Peyer's patch (tissue), 4 donors: ENCODE data around the gene ATG7. TPM values are rescaled to one million over a fixed set of nuclear protein-coding genes. Genes with fewer than 3 reads are reported as not detected.
A peak's percentile ranks its signal among the peaks of the same experiment; 100 is the strongest.

Experiments
- DNase-seq, 3 donors: peaks; one replicate each; pipeline ENCODE4 v3.0.0-alpha.2; 2017 to 2019
- H3K27ac ChIP-seq, 4 donors: fragments of 200-600 bp; sonication (generic); one replicate each; pipeline ENCODE4 v1.5.1; 2016 to 2019
- H3K27me3 ChIP-seq, 2 donors: fragments of 200-600 bp; sonication (generic); one replicate each; pipeline ENCODE4 v1.5.1; 2019
- H3K36me3 ChIP-seq, 3 donors: fragments of 200-600 bp; sonication (generic); one replicate each; pipeline ENCODE4 v1.5.1; 2016 to 2019
- H3K4me1 ChIP-seq, 4 donors: fragments of 200-600 bp; sonication (generic); one replicate each; pipeline ENCODE4 v1.5.1; 2016 to 2019
- H3K4me3 ChIP-seq, 4 donors: fragments of 200-600 bp; sonication (generic); 1 replicate in 3 of 4; 2 replicates in 1 of 4; pipeline ENCODE4 v1.5.1; 2016 to 2019; ENCODE audit warnings: mild to moderate bottlenecking in 1 of 4
- H3K9me3 ChIP-seq, 4 donors: fragments of 200-600 bp; sonication (generic); one replicate each; pipeline ENCODE4 v1.5.1; 2016 to 2019; ENCODE audit warnings: mild to moderate bottlenecking in 1 of 4
- CTCF ChIP-seq, 6 experiments: fragments of 450-650 bp in 4 of 6; fragments of 200-600 bp in 2 of 6; sonication (generic) in 1 of 6; IDR thresholded peaks; one replicate each; pipeline ENCODE4 v1.5.1; 2017 to 2019; ENCODE audit warnings: antibody characterized with exemption in 6 of 6, mild to moderate bottlenecking in 3 of 6, moderate library complexity in 1 of 6
- POLR2A ChIP-seq, 2 donors: fragments of 450-650 bp; IDR thresholded peaks; one replicate each; pipeline ENCODE4 v1.5.1; 2017; ENCODE audit warnings: antibody characterized with exemption in 2 of 2, mild to moderate bottlenecking in 2 of 2, moderate library complexity in 2 of 2
- total RNA-seq, 4 donors: library from RNA; depleted of rRNA; stranded (reverse); fragments of >200 nt; gene quantifications; one replicate each; pipeline ENCODE4 v1.1.0, GENCODE V29; 2016

ATG7 gene
- total RNA-seq, 4 donors from 2014 or later, result 45.2 to 126 (median 70.8) TPM

DNA sequence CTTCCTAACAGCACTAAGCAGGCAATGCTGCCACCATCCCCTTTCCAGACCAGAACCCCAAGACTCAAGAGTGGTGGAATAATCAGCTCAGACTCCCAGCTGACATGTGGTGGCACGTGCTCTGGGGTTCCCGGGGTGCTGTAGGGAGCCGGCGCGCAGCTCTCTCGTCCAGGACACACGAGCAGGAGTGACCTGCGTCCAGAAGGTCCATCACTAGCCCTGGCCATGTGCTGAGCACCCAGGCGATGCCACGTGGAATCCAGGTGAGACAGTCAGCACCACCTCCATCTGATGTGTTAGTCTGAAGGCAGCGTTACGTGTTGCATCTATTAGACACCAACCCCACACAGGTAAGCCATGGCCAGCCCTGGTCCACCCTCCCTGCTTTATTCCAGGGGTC lies 293.3 kb downstream of the ATG7 start:
- peaks cover 0 to 43% (median 0%) of the 10 kb centered on the region in 3 donors for H3K36me3 ChIP-seq

DNA sequence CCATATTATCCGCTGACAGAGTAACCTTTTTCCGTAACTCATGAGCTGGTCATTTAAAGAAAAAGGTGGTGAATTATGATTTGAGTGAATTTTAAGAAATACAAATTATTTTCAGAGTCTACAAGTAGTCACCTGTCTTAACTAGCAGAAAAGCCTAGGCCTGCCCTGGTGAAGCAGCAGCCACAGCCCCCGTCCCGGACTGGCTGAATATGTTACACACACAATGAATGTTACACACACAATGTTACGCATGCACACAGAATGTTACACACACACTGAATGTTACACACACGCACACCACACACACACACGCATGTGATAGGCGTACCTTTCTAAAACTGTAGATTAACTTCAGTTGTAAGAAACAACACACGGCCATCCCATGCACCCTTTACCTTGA lies 293.7 kb downstream of the ATG7 start:
- Histone ChIP-seq H3K4me1 (peaks cover 0 to 10% (median 0%) of the 10 kb centered on the region in 4 donors), H3K9me3 (no peaks in the 10 kb centered on the region), H3K4me3 (no peak overlapping the region), H3K27ac (no peak overlapping the region), H3K36me3 (peaks cover 0 to 43% (median 0%) of the 10 kb centered on the region in 3 donors), H3K27me3 (no peaks in the 10 kb centered on the region)
- no peak for DNase-seq
- no peak for TF ChIP-seq CTCF (IDR thresholded peaks at IDR 0.05)
- TF ChIP-seq POLR2A (IDR thresholded peaks at IDR 0.05), result no peak

More for the DNA sequence above, 293.3 kb downstream of the ATG7 start:
- TF ChIP-seq CTCF (IDR thresholded peaks at IDR 0.05) (no peak), POLR2A (IDR thresholded peaks at IDR 0.05) (no peak)
- H3K4me3 ChIP-seq, result no peak overlapping the region
- H3K27ac ChIP-seq, result no peak overlapping the region
- H3K4me1 ChIP-seq, result peaks cover 0 to 10% (median 0%) of the 10 kb centered on the region in 4 donors
- H3K27me3 ChIP-seq, result no peaks in the 10 kb centered on the region
- H3K9me3 ChIP-seq, result no peaks in the 10 kb centered on the region
- no peak for DNase-seq

- no peak overlapping the region for H3K4me3 ChIP-seq
Measured at GRCh38 chr3:11566478-11566877, 294.3 kb downstream of the ATG7 start.

DNA sequence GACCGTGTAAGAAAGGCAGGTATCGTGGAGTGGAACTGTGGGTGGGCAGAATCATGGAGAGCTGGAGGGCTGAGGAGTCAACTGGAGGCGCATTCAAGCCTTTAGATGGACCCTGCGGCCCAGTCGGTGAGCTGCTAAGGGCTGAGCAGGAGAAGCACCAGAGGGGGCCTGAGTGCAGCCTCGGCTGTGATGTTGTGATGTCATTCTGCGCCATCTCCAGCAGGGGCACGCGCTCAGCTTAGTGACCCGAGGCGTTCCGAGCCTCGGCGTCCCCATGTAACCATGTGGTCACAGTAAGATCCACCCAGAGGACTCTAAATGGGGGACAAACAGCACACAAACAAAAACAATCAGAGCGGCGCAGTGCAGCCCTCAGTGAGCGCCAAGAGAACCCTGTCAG lies 294.7 kb downstream of the ATG7 start:
- no peak for TF ChIP-seq POLR2A (IDR thresholded peaks at IDR 0.05)
- TF ChIP-seq CTCF (IDR thresholded peaks at IDR 0.05), result no peak
- H3K9me3 ChIP-seq, result no peaks in the 10 kb centered on the region
- no peaks in the 10 kb centered on the region for H3K27me3 ChIP-seq
- H3K4me1 ChIP-seq, result peaks cover 0 to 10% (median 0%) of the 10 kb centered on the region in 4 donors
- H3K36me3 ChIP-seq, result peaks cover 0 to 43% (median 0%) of the 10 kb centered on the region in 3 donors
- no peak overlapping the region for H3K4me3 ChIP-seq
- no peak for DNase-seq
- no peak overlapping the region for H3K27ac ChIP-seq

More at GRCh38 chr3:11566478-11566877, 294.3 kb downstream of the ATG7 start:
- DNase-seq, result no peak
- H3K27ac ChIP-seq, result no peak overlapping the region
- H3K36me3 ChIP-seq, result peaks cover 0 to 43% (median 0%) of the 10 kb centered on the region in 3 donors
- TF ChIP-seq POLR2A (IDR thresholded peaks at IDR 0.05), result no peak
- TF ChIP-seq CTCF (IDR thresholded peaks at IDR 0.05), result no peak
- peaks cover 0 to 10% (median 0%) of the 10 kb centered on the region in 4 donors for H3K4me1 ChIP-seq
- no peaks in the 10 kb centered on the region for H3K9me3 ChIP-seq
- H3K27me3 ChIP-seq, result no peaks in the 10 kb centered on the region

- TF ChIP-seq POLR2A (IDR thresholded peaks at IDR 0.05) (no peak), CTCF (IDR thresholded peaks at IDR 0.05) (no peak)
- peak in 1 of 3 donors; percentile 50 for DNase-seq
- Histone ChIP-seq H3K27me3 (no peaks in the 10 kb centered on the region), H3K9me3 (no peaks in the 10 kb centered on the region), H3K27ac (peak overlapping the region; percentile 55 to 87 (median 72)), H3K4me3 (no peak overlapping the region), H3K36me3 (peaks cover 0 to 42% (median 0%) of the 10 kb centered on the region in 3 donors), H3K4me1 (peaks cover 0 to 10% (median 0%) of the 10 kb centered on the region in 4 donors)
Measured at GRCh38 chr3:11567516-11568467, 295.6 kb downstream of the ATG7 start.
